Upper lobe of left lung (tissue), 4 donors: Measurements from ENCODE around the gene DNAJB2.

ENCODE experiments used
- POLR2A ChIP-seq, 4 donors: fragments of 450-650 bp; IDR thresholded peaks; one replicate each; pipeline ENCODE4 v1.5.1; 2016 to 2017; ENCODE audit warnings: antibody characterized with exemption in 4 of 4, mild to moderate bottlenecking in 2 of 4
- POLR2AphosphoS5 ChIP-seq, 2 donors: sonication (generic); formaldehyde crosslinking; IDR thresholded peaks; one replicate each; pipeline ENCODE4 v1.5.1; 2017; ENCODE audit warnings: antibody characterized with exemption in 2 of 2
- TF ChIP-seq, protein P1 (sequence below), 6 experiments: fragments of 450-650 bp in 4 of 6; fragments of 200-600 bp in 2 of 6; sonication (generic) in 2 of 6; IDR thresholded peaks; one replicate each; pipeline ENCODE4 v1.5.1; 2016 to 2019; ENCODE audit warnings: antibody characterized with exemption in 6 of 6

DNA sequence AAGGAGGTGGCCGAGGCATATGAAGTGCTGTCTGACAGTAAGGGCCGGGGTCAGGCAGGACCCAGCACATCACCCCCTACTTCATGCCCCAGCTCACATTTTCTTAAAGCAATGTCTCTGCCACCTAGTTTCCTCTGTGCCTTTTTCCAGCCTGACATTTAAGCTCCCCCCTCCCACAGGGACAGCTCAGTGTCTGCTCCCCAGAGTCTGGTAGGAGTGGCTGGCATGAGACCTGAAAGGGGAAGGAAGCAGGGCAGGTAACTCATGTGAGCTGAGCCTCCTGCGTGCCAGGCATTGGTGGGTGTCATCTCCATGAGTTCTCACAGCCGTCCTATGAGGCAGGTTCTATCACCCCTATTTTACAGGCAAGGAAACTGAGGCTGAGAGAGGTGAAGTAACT, 1.5 kb downstream of the DNAJB2 start:
- no peak for TF ChIP-seq POLR2A (IDR thresholded peaks at IDR 0.05)
- TF ChIP-seq, protein P1, sequence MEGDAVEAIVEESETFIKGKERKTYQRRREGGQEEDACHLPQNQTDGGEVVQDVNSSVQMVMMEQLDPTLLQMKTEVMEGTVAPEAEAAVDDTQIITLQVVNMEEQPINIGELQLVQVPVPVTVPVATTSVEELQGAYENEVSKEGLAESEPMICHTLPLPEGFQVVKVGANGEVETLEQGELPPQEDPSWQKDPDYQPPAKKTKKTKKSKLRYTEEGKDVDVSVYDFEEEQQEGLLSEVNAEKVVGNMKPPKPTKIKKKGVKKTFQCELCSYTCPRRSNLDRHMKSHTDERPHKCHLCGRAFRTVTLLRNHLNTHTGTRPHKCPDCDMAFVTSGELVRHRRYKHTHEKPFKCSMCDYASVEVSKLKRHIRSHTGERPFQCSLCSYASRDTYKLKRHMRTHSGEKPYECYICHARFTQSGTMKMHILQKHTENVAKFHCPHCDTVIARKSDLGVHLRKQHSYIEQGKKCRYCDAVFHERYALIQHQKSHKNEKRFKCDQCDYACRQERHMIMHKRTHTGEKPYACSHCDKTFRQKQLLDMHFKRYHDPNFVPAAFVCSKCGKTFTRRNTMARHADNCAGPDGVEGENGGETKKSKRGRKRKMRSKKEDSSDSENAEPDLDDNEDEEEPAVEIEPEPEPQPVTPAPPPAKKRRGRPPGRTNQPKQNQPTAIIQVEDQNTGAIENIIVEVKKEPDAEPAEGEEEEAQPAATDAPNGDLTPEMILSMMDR (IDR thresholded peaks at IDR 0.05) = no peak
- TF ChIP-seq POLR2AphosphoS5 (IDR thresholded peaks at IDR 0.05) = no peak
